GM19099 (cell line): Measurements from ENCODE around the gene MFN2.

Source experiments
- POLR2A ChIP-seq: IDR thresholded peaks from 3 replicates; pipeline ENCODE4 v1.6.1; 2011; ENCODE audit warnings: low read depth; ENCODE audit not compliant: insufficient read length; ENCODE audit errors: extremely low read depth

The MFN2 gene

DNA sequence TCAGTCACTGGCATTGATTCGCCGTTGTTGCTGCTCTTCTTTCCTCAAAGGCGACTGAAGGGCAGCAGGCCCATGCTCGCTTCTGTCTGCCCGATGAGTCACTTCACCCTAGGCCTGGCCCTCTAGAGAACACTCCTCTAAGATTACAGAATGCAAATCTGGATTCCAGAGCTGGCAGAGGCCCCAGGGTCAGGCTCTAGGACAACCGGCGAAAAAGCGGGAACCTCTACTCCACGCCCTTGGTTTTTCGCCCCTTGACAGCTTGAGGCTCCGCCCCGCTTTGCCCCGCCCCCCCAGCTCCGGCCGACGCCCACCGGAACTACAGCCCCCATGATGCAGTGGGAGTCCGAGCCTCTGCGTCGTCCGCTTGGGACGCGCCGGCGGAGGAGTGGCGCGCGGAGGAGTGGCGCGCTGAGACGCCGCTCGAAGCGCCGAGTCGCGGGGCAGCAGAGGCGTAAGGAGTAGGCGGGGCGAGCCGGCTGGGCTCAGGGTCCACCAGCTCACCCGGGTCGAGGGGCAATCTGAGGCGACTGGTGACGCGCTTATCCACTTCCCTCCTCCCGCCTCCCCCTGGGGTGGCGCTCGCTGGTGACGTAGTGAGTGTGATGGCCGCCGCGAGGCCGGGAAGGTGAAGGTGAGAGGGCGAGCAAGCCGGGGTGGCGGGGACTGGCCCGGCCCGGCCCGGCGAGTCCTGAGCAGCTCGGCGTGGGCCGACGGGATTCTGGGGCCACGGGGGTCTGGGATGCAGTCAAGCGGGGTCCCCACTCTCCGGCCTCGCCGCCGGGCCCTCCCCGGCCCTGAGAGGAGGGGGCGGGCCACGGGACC lies at the start of gene MFN2:
MFN2 (plus strand) TSS at position 594 of the 825 bp plus-strand sequence. CDS start 8,725 bp downstream, outside the sequence.
- peak; percentile 68 for TF ChIP-seq POLR2A

DNA sequence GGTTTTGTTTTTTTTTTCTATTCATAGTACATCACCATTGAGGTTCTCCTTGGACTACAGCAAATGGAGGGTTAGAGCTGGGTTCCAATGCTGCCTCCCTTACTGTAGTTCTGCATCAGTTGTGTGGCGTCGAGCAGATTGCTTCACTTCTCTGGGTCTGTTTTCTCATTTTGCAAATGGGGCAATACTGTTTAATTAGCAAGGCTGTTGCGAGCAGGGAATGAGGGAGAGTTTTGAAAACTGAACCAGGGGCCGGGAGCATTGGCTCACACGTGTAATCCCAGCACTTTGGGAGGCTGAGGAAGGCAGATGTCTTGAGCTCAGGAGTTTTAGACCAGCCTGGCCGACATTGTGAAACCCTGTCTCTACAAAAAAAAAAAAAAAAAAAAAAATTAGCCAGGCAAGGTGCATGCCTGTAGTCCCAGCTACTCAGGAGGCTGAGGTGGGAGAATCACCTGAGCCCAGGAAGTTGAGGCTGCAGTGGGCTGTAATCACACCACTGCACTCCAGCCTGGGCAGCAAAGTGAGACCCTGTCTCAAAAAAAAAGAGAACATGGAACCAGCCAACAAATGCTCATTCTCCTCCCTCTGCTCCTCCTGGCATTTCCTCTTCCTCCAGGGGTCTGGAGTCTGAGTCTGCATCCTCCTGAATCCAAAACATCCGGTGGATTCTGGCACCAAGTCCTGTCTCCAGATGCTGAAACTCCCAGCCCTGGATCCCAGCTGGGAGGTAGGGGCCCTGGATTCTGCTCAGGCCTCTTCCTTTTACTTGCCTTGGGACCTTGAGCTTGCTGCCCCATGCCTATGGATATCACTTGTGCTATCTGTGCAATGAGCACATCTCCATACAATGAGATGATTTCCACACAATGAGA lies 49.4 kb upstream of the MFN2 start:
- TF ChIP-seq POLR2A = no peak

DNA sequence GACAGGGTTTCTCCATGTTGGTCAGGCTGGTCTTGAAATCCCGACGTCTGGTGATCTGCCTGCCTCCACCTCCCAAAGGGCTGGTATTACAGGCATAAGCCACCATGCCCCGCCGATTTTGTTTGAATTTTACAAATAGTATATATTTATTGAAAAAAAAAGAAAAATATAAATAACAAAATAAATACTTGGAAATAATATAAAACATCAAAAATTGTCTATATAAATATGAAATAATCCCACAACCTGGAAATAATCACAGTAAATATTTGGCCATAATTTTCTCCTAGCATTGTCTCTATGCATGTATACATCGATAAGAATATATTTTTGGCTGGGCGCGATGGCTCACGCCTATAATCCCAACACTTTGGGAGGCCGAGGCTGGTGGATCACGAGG lies 48.4 kb upstream of the MFN2 start:
- no peak for TF ChIP-seq POLR2A

DNA sequence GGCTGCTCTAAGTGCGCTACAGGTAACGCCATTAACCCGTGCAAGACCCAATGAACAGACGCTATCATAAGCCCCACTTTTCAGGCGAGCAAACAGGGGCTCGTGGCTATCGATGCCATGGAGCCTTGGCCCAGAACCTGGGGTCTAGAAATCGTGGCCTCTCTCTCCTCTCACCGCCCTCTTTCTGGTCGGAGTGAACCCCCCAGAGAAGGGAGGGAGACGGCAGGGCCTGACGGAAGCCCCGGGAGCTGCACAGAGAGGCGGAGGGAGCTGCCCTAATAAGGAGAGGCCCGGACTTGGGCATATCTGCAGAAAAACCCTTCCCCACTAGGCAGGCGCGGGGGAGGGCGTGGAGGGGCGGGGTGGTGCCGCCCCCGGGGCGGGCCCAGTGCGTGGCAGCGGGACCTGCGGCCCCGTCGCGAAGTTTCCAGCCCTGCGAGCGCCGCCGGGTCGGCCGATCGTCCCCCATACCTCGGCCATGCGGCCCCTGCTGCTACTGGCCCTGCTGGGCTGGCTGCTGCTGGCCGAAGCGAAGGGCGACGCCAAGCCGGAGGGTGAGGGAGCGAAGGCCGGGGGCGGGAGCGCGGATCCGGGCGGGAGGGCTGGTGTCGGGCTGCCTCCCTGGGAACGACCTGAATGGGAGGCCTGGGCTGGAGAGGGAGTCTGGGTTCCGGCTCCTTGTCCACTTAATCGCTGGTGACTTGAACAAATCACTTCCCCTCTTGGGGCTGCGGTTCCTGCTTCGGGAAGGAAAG lies 45.8 kb upstream of the MFN2 start, which contains the start of gene PLOD1:
PLOD1 (plus strand) TSS at position 416 of the 755 bp plus-strand sequence; CDS start at position 479, 63 bp downstream.
- TF ChIP-seq POLR2A = peak; percentile 80

GRCh38 chr1:11935057-11935412 lies 45.2 kb upstream of the MFN2 start:
- no peak for TF ChIP-seq POLR2A

GRCh38 chr1:11938722-11939526 lies 41.3 kb upstream of the MFN2 start:
- no peak for TF ChIP-seq POLR2A

DNA sequence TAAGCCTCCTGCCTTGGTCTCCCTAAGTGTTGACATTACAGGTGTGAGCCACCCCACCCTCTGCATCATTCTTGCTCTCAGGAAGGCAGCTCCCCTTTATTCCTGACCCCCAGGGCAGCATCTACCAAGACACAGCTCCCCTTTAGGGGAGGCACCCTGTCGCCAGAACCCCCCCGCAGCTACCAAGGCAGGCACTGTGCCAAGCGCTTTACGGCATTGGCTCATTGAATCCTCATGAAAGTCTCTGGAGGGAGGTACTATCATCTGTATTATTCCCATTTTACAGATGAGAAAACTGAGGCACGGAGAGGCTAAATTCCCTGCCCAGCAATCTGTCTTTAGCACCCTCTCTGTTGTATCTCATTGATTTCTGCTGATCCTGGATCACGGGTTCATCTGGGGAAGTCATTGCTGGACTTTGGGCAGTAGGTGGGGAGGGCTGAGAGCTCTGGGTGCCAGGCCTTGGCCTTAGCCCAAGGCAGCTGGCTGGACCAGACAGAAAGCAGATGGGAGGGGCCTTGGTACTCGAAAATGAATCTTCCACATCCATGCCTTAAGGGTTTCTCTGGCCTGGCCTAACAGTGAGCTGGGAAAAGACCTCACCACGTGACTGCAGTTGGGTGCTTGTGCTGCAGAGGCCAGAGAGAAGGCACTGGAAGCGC lies 39.9 kb upstream of the MFN2 start:
- TF ChIP-seq POLR2A = no peak

GRCh38 chr1:11942280-11942679 lies 38.0 kb upstream of the MFN2 start:
- no peak for TF ChIP-seq POLR2A

- no peak for TF ChIP-seq POLR2A
Observed at GRCh38 chr1:11943619-11944018, 36.6 kb upstream of the MFN2 start.

GRCh38 chr1:11944358-11944931 lies 35.8 kb upstream of the MFN2 start:
- no peak for TF ChIP-seq POLR2A

- TF ChIP-seq POLR2A = no peak
Observed at GRCh38 chr1:11946647-11947046, 33.6 kb upstream of the MFN2 start.

GRCh38 chr1:11948822-11949458 lies 31.3 kb upstream of the MFN2 start:
- no peak for TF ChIP-seq POLR2A

DNA sequence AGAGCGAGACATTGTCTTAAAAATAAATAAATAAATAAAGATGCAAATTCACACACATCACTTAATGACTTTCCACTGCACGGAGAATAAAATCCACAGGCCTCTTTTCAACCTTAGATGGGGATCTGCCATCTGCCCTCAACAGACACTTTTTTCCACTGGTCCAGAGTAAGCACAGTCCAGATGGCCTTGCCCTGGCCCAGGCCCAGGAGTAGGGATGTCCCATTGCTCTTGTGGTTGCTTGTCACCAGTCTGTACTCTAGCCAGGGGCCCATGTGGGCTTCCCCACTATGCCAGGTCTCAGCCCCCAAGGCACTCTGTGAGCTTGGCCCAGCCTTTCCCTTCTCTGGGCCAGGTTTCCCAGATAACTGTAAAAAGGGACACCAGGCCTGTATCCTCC lies 28.3 kb upstream of the MFN2 start:
- no peak for TF ChIP-seq POLR2A

- no peak for TF ChIP-seq POLR2A
Observed at GRCh38 chr1:11952455-11953109, 27.7 kb upstream of the MFN2 start.
